Sigmoid colon (tissue), 3 donors: ENCODE results near the gene B4GALNT3.

Experiments
- CTCF ChIP-seq, 4 experiments: fragments of 450-650 bp in 3 of 4; fragments of 200-600 bp in 1 of 4; IDR thresholded peaks; one replicate each; pipeline ENCODE4 v1.5.1; 2016 to 2019; ENCODE audit warnings: antibody characterized with exemption in 4 of 4, mild to moderate bottlenecking in 3 of 4, moderate library complexity in 2 of 4
- POLR2A ChIP-seq, 2 donors: fragments of 450-650 bp; IDR thresholded peaks; one replicate each; pipeline ENCODE4 v1.6.1; 2016; ENCODE audit warnings: antibody characterized with exemption in 2 of 2, mild to moderate bottlenecking in 2 of 2, moderate library complexity in 2 of 2

- TF ChIP-seq CTCF (IDR thresholded peaks at IDR 0.05) (no peak), POLR2A (IDR thresholded peaks at IDR 0.05) (no peak)
Observed at GRCh38 chr12:517538-517937, 57.8 kb downstream of the B4GALNT3 start.
